ENCODE results near the gene LIPJ. TPM values are rescaled to one million over a fixed set of nuclear protein-coding genes. Genes with fewer than 3 reads are reported as not detected.

The LIPJ gene
- total and polyA plus RNA-seq, 7 donors, result 0.03 to 0.30 (median 0.15) TPM; not detected in 1

DNA sequence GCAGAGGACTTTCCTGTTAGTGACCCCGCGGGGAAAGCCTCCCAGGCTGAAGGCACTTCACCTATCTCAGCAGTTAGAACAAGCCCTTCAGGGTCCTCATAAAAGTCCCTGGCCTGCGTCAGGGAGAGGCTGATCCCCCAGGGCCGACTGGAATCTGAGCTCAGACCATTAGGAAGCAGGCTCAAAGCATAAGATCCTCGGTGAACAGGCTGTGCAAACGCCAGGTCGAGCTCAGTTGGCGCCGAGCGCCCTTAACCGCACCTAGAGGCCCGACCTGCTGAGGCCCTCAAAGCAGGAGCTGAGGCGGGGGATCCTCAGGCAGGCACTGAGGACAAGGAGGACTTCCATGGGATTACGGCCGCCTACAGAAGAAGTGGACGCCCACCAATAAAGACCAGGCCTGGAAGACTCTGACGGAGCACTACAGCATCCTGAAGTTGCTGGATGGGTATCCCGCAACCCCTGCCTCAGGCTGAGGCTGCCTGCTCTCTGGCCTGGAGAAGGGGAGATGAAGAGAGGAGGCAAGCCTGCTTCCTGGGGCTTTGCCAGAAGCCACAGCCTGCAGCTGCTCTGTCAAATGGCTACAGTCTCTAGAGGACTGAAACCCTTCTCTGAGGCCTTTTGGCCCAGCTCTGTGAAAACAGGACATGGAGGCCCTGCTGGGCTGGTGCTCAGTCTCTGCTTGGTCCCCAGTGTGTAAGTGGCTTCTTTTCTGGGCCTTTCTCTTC lies 29.9 kb downstream of the LIPJ start:
- no peaks in the 10 kb centered on the region for H3K4me1 ChIP-seq
- DNase-seq (peak; percentile 10 to 62), ATAC-seq (peak in 2 of 4 donors; percentile 22 to 25)
- no peaks in the 10 kb centered on the region for H3K36me3 ChIP-seq (ENCODE audit: insufficient read depth in 1 of 2, low read depth in 1 of 2)
- H3K4me3 ChIP-seq, result no peak overlapping the region
- H3K9me3 ChIP-seq, result no peaks in the 10 kb centered on the region
- TF ChIP-seq, protein P1, sequence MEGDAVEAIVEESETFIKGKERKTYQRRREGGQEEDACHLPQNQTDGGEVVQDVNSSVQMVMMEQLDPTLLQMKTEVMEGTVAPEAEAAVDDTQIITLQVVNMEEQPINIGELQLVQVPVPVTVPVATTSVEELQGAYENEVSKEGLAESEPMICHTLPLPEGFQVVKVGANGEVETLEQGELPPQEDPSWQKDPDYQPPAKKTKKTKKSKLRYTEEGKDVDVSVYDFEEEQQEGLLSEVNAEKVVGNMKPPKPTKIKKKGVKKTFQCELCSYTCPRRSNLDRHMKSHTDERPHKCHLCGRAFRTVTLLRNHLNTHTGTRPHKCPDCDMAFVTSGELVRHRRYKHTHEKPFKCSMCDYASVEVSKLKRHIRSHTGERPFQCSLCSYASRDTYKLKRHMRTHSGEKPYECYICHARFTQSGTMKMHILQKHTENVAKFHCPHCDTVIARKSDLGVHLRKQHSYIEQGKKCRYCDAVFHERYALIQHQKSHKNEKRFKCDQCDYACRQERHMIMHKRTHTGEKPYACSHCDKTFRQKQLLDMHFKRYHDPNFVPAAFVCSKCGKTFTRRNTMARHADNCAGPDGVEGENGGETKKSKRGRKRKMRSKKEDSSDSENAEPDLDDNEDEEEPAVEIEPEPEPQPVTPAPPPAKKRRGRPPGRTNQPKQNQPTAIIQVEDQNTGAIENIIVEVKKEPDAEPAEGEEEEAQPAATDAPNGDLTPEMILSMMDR (IDR thresholded peaks at IDR 0.05), result no peak
- no peaks in the 10 kb centered on the region for H3K27me3 ChIP-seq (ENCODE audit: insufficient read depth in 3 of 3, low read length in 2 of 3)
- no peak overlapping the region for H3K27ac ChIP-seq
- 77 to 83% (median 78%) methylated on average over 18 of the region's 18 CpGs for WGBS, 3 donors
- intact Hi-C loops (cut with DNase I), result no loop called here

DNA sequence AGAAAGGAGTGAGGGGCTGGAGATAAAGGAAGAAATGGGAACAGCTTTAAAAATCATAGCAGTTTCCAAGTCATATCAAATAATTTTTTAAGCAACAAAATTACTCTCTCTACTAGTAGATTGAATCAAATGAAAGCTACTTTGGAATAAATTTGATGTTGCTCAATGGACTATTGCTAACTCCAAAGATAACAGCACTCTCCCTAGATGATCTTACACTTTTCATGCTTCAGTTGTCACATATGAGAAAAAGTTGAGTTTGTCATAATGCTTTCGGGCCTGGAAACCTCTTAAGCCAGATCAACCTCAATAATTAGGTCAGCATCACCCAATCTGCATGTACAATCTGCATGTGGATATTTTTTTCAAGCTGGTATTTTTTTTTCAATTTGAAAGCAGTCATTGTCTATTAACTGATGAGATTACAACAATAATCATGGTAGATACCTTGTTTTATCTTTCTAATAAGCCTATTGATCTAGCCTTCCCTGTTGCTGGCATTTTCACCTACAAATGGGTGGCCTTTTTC lies 31.3 kb downstream of the LIPJ start:
- TF ChIP-seq, protein P1 (IDR thresholded peaks at IDR 0.05), result no peak
- intact Hi-C loops (cut with DNase I), result no loop called here
- Histone ChIP-seq H3K36me3 (ENCODE audit: insufficient read depth in 1 of 2, low read depth in 1 of 2) (no peaks in the 10 kb centered on the region), H3K27ac (no peak overlapping the region), H3K4me3 (no peak overlapping the region), H3K27me3 (ENCODE audit: insufficient read depth in 3 of 3, low read length in 2 of 3) (no peaks in the 10 kb centered on the region), H3K4me1 (no peaks in the 10 kb centered on the region), H3K9me3 (no peaks in the 10 kb centered on the region)
- ATAC-seq (no peak), DNase-seq (no peak)
- 48 to 79% (median 63%) methylated on average over 1 of the region's 1 CpG for WGBS, 3 donors

DNA sequence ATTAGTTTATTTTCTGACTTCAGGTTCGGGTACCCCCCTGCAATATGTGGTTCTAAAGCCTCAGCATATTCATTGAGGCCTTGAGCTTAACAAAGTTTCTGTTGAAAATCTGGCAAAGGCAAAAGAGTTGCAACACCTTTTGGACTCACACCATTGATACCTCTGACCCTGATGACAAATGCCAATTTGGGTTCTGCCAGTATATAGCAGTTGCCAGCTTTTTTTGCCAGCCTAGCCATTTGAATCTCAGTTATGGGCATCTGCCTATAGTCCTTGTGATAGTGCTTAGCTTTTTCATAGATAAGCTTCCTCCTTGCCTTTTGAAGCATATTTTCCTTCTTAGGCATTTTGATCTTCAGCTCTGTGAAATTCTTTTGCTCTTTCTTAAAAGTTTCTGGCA lies 31.9 kb downstream of the LIPJ start:
- 66 to 79% (median 78%) methylated on average over 1 of the region's 1 CpG for WGBS, 3 donors
- DNase-seq (no peak), ATAC-seq (no peak)
- intact Hi-C loops (cut with DNase I), result no loop called here
- no peaks in the 10 kb centered on the region for H3K36me3 ChIP-seq (ENCODE audit: insufficient read depth in 1 of 2, low read depth in 1 of 2)
- H3K9me3 ChIP-seq, result no peaks in the 10 kb centered on the region
- H3K27me3 ChIP-seq (ENCODE audit: insufficient read depth in 3 of 3, low read length in 2 of 3), result no peaks in the 10 kb centered on the region
- no peak overlapping the region for H3K27ac ChIP-seq
- TF ChIP-seq, protein P1 (IDR thresholded peaks at IDR 0.05), result no peak
- H3K4me1 ChIP-seq, result no peaks in the 10 kb centered on the region
- H3K4me3 ChIP-seq, result no peak overlapping the region

DNA sequence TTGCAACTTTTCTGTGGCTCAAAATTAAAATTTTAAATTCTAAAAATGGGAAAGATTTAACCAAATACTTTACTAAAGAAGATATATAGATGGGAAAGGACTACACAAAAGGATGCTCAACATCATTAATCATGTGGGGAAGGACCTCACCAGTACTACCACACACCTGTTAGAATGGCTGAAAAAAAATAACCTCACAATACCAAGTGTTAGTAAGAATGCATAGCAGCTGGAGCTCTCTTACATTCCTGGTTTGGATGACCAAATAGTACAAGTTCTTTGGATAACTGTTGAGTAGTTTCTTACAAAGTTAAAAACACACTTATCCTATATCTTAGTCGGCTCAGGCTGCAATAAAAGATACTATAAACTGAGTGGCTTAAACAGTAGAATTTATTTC lies 33.9 kb downstream of the LIPJ start:
- TF ChIP-seq, protein P1 (IDR thresholded peaks at IDR 0.05), result no peak
- no peak overlapping the region for H3K4me3 ChIP-seq
- ATAC-seq, result no peak
- H3K9me3 ChIP-seq, result no peaks in the 10 kb centered on the region
- H3K36me3 ChIP-seq (ENCODE audit: insufficient read depth in 1 of 2, low read depth in 1 of 2), result no peaks in the 10 kb centered on the region
- H3K4me1 ChIP-seq, result no peaks in the 10 kb centered on the region
- DNase-seq, result no peak
- no peaks in the 10 kb centered on the region for H3K27me3 ChIP-seq (ENCODE audit: insufficient read depth in 3 of 3, low read length in 2 of 3)
- intact Hi-C loops (cut with DNase I), result no loop called here
- WGBS, 3 donors, result 61 to 69% (median 68%) methylated on average over 1 of the region's 1 CpG
- no peak overlapping the region for H3K27ac ChIP-seq

All from psoas muscle (tissue), 8 donors.